H1 (cell line): ENCODE data around the gene HMX1. TPM values are rescaled to one million over a fixed set of nuclear protein-coding genes. Genes with fewer than 3 reads are reported as not detected.

Experiments used
- polyA plus RNA-seq, 7 experiments: library from polyadenylated mRNA; depleted of rRNA in 3 of 7; stranded (reverse) in 5 of 7; unstranded in 2 of 7; fragments of >200 nt in 5 of 7; fragments of 200-250 nt in 2 of 7; gene quantifications; 1 replicate in 5 of 7; 2 replicates in 1 of 7; 4 replicates in 1 of 7; pipeline versions ENCODE4 v1.2.1 to v1.2.3, GENCODE V29; 2011 to 2013; ENCODE audit warnings: missing spikeins in 2 of 7, mixed read lengths in 2 of 7
- total RNA-seq: library from RNA; stranded (reverse); fragmentation: NEBNext Ultra II Directional; extraction: Animal tissue kit (Norgen Biotek cat#: 25700); gene quantifications from 2 replicates; pipeline ENCODE4 v1.2.1, GENCODE V29; 2021
- TF ChIP-seq, protein P1 (sequence below): fragments of 300-600 bp; sonication (generic); IDR thresholded peaks from 2 replicates; pipeline ENCODE4 v1.7.1; 2012; ENCODE audit warnings: low read length, moderate library complexity, mild to moderate bottlenecking, inconsistent platforms; ENCODE audit not compliant: insufficient replicate concordance

Gene HMX1
- total and polyA plus RNA-seq, 2 of the 8 experiments (the other 6 are each of a cell fraction or from before 2014, with no cell fraction given) = 0.26 TPM; not detected in 1

DNA sequence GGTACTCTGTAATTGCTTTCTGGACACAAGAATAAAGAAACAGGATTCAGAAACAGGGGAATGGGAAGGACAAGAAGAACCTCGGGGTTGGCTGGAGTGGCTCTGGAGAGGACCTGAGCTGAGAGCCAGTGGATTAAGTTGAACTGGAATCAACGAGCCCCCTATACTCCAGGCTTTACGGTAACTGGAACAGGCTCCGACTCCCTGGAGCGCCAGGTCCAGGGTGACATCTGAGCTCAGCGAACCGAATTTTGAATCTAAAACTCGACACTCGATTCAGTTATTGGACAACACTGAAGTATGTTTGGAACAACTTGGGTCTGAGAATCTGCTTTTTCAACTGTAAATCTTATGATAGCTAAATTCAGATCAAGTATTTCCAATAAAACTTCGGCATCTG is 23.9 kb downstream of the HMX1 start (continued):
- TF ChIP-seq, protein P1, sequence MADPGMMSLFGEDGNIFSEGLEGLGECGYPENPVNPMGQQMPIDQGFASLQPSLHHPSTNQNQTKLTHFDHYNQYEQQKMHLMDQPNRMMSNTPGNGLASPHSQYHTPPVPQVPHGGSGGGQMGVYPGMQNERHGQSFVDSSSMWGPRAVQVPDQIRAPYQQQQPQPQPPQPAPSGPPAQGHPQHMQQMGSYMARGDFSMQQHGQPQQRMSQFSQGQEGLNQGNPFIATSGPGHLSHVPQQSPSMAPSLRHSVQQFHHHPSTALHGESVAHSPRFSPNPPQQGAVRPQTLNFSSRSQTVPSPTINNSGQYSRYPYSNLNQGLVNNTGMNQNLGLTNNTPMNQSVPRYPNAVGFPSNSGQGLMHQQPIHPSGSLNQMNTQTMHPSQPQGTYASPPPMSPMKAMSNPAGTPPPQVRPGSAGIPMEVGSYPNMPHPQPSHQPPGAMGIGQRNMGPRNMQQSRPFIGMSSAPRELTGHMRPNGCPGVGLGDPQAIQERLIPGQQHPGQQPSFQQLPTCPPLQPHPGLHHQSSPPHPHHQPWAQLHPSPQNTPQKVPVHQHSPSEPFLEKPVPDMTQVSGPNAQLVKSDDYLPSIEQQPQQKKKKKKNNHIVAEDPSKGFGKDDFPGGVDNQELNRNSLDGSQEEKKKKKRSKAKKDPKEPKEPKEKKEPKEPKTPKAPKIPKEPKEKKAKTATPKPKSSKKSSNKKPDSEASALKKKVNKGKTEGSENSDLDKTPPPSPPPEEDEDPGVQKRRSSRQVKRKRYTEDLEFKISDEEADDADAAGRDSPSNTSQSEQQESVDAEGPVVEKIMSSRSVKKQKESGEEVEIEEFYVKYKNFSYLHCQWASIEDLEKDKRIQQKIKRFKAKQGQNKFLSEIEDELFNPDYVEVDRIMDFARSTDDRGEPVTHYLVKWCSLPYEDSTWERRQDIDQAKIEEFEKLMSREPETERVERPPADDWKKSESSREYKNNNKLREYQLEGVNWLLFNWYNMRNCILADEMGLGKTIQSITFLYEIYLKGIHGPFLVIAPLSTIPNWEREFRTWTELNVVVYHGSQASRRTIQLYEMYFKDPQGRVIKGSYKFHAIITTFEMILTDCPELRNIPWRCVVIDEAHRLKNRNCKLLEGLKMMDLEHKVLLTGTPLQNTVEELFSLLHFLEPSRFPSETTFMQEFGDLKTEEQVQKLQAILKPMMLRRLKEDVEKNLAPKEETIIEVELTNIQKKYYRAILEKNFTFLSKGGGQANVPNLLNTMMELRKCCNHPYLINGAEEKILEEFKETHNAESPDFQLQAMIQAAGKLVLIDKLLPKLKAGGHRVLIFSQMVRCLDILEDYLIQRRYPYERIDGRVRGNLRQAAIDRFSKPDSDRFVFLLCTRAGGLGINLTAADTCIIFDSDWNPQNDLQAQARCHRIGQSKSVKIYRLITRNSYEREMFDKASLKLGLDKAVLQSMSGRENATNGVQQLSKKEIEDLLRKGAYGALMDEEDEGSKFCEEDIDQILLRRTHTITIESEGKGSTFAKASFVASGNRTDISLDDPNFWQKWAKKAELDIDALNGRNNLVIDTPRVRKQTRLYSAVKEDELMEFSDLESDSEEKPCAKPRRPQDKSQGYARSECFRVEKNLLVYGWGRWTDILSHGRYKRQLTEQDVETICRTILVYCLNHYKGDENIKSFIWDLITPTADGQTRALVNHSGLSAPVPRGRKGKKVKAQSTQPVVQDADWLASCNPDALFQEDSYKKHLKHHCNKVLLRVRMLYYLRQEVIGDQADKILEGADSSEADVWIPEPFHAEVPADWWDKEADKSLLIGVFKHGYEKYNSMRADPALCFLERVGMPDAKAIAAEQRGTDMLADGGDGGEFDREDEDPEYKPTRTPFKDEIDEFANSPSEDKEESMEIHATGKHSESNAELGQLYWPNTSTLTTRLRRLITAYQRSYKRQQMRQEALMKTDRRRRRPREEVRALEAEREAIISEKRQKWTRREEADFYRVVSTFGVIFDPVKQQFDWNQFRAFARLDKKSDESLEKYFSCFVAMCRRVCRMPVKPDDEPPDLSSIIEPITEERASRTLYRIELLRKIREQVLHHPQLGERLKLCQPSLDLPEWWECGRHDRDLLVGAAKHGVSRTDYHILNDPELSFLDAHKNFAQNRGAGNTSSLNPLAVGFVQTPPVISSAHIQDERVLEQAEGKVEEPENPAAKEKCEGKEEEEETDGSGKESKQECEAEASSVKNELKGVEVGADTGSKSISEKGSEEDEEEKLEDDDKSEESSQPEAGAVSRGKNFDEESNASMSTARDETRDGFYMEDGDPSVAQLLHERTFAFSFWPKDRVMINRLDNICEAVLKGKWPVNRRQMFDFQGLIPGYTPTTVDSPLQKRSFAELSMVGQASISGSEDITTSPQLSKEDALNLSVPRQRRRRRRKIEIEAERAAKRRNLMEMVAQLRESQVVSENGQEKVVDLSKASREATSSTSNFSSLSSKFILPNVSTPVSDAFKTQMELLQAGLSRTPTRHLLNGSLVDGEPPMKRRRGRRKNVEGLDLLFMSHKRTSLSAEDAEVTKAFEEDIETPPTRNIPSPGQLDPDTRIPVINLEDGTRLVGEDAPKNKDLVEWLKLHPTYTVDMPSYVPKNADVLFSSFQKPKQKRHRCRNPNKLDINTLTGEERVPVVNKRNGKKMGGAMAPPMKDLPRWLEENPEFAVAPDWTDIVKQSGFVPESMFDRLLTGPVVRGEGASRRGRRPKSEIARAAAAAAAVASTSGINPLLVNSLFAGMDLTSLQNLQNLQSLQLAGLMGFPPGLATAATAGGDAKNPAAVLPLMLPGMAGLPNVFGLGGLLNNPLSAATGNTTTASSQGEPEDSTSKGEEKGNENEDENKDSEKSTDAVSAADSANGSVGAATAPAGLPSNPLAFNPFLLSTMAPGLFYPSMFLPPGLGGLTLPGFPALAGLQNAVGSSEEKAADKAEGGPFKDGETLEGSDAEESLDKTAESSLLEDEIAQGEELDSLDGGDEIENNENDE = peak; percentile 99
- TF ChIP-seq, all 59 proteins: peak for 2
